MV-4-11 (cell line): ENCODE measurements around the gene TSKS.

Experiments
- DNase-seq: peaks from one replicate; lab custom pipeline; 2025; lab: John Stamatoyannopoulos, UW

The TSKS gene

GRCh38 chr19:49792829-49793560, 29.9 kb upstream of the TSKS start:
- no peak for DNase-seq

- no peak for DNase-seq
These were observed 28.8 kb upstream of the TSKS start for GRCh38 chr19:49791776-49792445.

GRCh38 chr19:49790866-49791265, 27.8 kb upstream of the TSKS start:
- no peak for DNase-seq

GRCh38 chr19:49788857-49789256, 25.8 kb upstream of the TSKS start:
- no peak for DNase-seq

GRCh38 chr19:49787746-49788145, 24.6 kb upstream of the TSKS start:
- no peak for DNase-seq

- DNase-seq = no peak
These were observed 23.3 kb upstream of the TSKS start for GRCh38 chr19:49786376-49786820.

- no peak for DNase-seq
These were observed 19.4 kb upstream of the TSKS start for GRCh38 chr19:49782515-49782914.

GRCh38 chr19:49781394-49781793, 18.3 kb upstream of the TSKS start:
- peak; percentile 11 for DNase-seq

- DNase-seq = no peak
These were observed 17.8 kb upstream of the TSKS start for GRCh38 chr19:49780861-49781260.

GRCh38 chr19:49779731-49780555, 16.8 kb upstream of the TSKS start:
- peak; percentile 95 for DNase-seq

GRCh38 chr19:49776371-49776764, 13.3 kb upstream of the TSKS start:
- DNase-seq = no peak

GRCh38 chr19:49775742-49776370, 12.8 kb upstream of the TSKS start:
- DNase-seq = no peak

GRCh38 chr19:49774969-49775368, 11.9 kb upstream of the TSKS start:
- no peak for DNase-seq

- DNase-seq = no peak
These were observed 10.7 kb upstream of the TSKS start for GRCh38 chr19:49773663-49774350.

GRCh38 chr19:49772850-49773432, 9.8 kb upstream of the TSKS start:
- DNase-seq = no peak

- no peak for DNase-seq
These were observed 8.6 kb upstream of the TSKS start for GRCh38 chr19:49771674-49772139.

- DNase-seq = no peak
These were observed 7.4 kb upstream of the TSKS start for GRCh38 chr19:49770529-49770928.

- no peak for DNase-seq
These were observed 5.0 kb upstream of the TSKS start for GRCh38 chr19:49767967-49768581.

- no peak for DNase-seq
These were observed 4.3 kb upstream of the TSKS start for GRCh38 chr19:49767381-49767780.

GRCh38 chr19:49766930-49767299, 3.8 kb upstream of the TSKS start, which contains the start of gene AP2A1:
AP2A1 (plus strand) TSS chr19:49767001; CDS start chr19:49767134, 133 bp downstream.
- DNase-seq = no peak
